Mucosa of stomach (tissue), 1 donor: Measurements from ENCODE around the gene NDEL1.
A peak's percentile ranks its signal among the peaks of the same experiment; 100 is the strongest.

Source experiments
- H3K27me3 ChIP-seq: one replicate; pipeline ENCODE4 v1.7.0; 2013; ENCODE audit warnings: mild to moderate bottlenecking, low read length; ENCODE audit not compliant: control insufficient read depth, insufficient read depth
- H3K36me3 ChIP-seq: one replicate; pipeline ENCODE4 v1.7.0; 2013; ENCODE audit warnings: low read length; ENCODE audit not compliant: control insufficient read depth, insufficient read depth
- H3K4me1 ChIP-seq: one replicate; pipeline ENCODE4 v1.7.0; 2013; ENCODE audit warnings: mild to moderate bottlenecking, low read length; ENCODE audit not compliant: control insufficient read depth, insufficient read depth
- H3K4me3 ChIP-seq: one replicate; pipeline ENCODE4 v1.7.0; 2013; ENCODE audit warnings: low read length
- H3K9ac ChIP-seq: one replicate; pipeline ENCODE4 v1.7.0; 2013; ENCODE audit warnings: mild to moderate bottlenecking, low read length, moderate library complexity
- H3K9me3 ChIP-seq: one replicate; pipeline ENCODE4 v1.7.0; 2013; ENCODE audit warnings: mild to moderate bottlenecking, low read length, moderate library complexity; ENCODE audit not compliant: control insufficient read depth
- donor health status: Pancreatic carcinoma.

The NDEL1 gene

DNA sequence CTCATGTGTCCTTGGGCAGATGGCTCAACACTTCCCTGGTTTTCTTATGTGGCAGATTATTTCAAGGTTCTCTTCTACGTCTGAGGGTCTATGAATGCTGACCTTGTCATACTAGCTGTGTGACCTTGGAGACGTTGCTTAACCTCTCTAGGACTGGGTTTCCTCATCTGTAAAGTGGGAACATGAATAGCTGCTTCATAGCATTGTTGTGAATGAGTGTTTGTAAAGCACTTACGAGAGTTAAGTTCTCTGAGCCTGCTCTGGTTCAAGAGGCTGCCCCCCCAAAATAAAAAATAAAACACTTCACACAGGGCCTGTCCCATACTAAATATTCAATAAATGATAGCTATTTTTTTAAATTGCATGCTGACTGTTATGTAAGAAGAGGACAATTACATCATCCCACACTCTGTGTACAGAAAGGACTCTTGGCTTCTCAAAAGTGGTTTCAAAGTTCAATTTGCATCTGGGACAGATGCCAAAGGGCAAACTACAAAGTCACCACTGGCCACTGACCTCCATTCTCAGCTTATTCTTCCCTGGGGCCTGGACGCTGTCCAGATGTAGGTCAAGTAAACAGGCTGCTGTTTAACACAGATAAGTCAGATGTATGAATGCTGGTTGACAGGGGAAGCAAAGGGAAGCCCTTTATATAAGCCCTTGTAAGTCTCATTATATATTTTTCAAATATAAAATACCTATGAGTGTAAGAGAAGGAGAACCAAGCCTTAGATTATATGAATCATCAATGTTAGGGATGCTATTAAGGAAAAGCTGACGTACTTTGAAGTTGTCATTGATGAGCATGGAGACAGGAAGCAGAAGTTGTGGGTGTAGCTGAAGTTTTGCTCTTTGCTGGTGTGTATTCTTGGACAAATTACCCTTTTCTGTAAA, 15.4 kb upstream of the NDEL1 start:
- H3K9ac ChIP-seq, result peak overlapping the region; percentile 26
- no peak overlapping the region for H3K4me3 ChIP-seq

GRCh38 chr17:8421571-8421970, 14.1 kb upstream of the NDEL1 start:
- peaks cover 4% of the 10 kb centered on the region for H3K27me3 ChIP-seq
- peaks cover 14% of the 10 kb centered on the region for H3K4me1 ChIP-seq
- no peak overlapping the region for H3K4me3 ChIP-seq

More for the DNA sequence above, 15.4 kb upstream of the NDEL1 start:
- Histone ChIP-seq H3K9me3 (no peaks in the 10 kb centered on the region), H3K27me3 (peaks cover 4% of the 10 kb centered on the region), H3K4me1 (peaks cover 14% of the 10 kb centered on the region), H3K36me3 (no peaks in the 10 kb centered on the region)

GRCh38 chr17:8426094-8426720, 9.5 kb upstream of the NDEL1 start:
- Histone ChIP-seq H3K27me3 (no peaks in the 10 kb centered on the region), H3K36me3 (no peaks in the 10 kb centered on the region), H3K4me1 (no peaks in the 10 kb centered on the region), H3K4me3 (no peak overlapping the region), H3K9ac (no peak overlapping the region), H3K9me3 (no peaks in the 10 kb centered on the region)

More at GRCh38 chr17:8421571-8421970, 14.1 kb upstream of the NDEL1 start:
- Histone ChIP-seq H3K36me3 (no peaks in the 10 kb centered on the region), H3K9ac (no peak overlapping the region), H3K9me3 (no peaks in the 10 kb centered on the region)

DNA sequence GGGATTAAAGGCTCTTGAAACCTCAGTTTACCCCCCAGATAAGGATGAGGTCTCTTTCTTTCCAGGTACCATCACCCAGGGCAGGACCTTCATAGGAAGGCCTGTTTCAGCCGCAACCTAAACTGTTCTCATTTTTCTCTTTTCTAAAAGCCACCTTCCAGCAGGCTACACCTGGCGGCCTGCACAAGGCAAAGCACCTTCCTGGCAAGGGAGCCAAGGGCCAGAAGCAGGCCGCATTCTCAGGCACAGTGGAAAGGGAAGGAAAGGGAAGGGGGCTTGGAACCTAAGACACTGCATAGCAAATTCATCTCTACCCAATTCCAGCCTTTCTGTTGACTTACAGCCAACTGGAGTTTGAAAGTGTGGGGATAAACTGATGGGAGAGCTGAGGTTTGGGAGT, 8.9 kb upstream of the NDEL1 start:
- no peaks in the 10 kb centered on the region for H3K36me3 ChIP-seq
- no peaks in the 10 kb centered on the region for H3K9me3 ChIP-seq
- H3K9ac ChIP-seq, result no peak overlapping the region
- no peaks in the 10 kb centered on the region for H3K27me3 ChIP-seq
- no peaks in the 10 kb centered on the region for H3K4me1 ChIP-seq
- no peak overlapping the region for H3K4me3 ChIP-seq

DNA sequence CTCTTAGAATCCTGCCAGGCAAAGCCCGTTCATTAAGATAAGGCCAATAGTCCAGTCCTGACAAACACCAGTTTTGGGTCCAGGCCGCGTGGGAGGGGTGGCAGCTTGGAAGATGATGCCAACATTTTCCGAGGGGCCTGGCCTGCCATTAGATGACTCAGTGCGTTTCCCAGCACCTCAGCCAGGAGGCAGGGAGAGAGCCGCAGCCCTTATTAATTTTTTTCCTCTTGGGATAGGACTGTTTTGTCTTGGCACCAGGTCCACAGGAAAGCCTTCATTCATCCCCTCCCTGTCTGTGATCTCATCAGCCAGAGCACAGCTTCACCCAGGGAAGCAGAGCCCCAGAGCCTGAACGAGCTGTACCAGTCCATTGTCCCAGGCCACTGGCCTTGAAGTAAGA, 4.7 kb upstream of the NDEL1 start:
- Histone ChIP-seq H3K36me3 (no peaks in the 10 kb centered on the region), H3K9me3 (no peaks in the 10 kb centered on the region), H3K4me3 (no peak overlapping the region), H3K27me3 (no peaks in the 10 kb centered on the region), H3K4me1 (no peaks in the 10 kb centered on the region), H3K9ac (no peak overlapping the region)

DNA sequence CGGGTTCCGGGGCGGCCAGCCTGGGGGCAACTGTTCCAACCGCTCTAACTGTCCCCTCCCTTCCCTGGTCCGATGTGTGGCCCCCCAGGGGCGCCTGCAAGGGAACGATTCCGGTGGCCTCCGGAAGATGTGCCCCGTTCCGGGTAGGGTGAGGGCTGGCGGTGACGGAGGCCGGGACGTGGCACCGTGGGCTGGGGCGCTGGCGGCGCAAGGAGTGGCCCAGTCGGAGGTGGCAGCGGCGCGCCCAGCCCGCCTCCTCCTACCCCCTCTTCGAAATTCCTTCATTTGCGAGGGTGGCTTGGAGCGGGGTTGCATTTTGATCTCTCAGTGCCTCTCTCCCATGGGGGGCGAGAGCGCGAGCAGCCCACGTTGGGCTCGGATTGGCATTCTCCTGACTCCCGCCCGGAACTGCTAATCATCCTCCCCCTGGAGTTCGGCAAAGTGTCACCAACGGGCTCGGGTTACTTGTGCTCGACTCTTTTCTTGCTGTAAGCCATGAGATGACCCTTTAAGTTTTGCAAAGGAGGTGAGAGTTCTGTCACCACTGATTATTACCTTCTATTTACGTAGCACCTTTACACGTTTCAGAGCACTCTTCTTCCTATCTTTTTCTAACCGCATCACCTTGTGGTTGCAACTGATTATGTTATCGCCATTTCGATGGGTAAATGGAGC, 622 bp downstream of the NDEL1 start:
- H3K9me3 ChIP-seq, result no peaks in the 10 kb centered on the region
- H3K4me1 ChIP-seq, result no peaks in the 10 kb centered on the region
- H3K9ac ChIP-seq, result peak overlapping the region; percentile 99
- H3K4me3 ChIP-seq, result peak overlapping the region; percentile 86
- no peaks in the 10 kb centered on the region for H3K36me3 ChIP-seq
- no peaks in the 10 kb centered on the region for H3K27me3 ChIP-seq

- Histone ChIP-seq H3K9ac (peak overlapping the region; percentile 99), H3K4me3 (peak overlapping the region; percentile 86), H3K9me3 (no peaks in the 10 kb centered on the region), H3K36me3 (no peaks in the 10 kb centered on the region), H3K4me1 (no peaks in the 10 kb centered on the region), H3K27me3 (no peaks in the 10 kb centered on the region)
Measured at GRCh38 chr17:8436844-8437171, 1.1 kb downstream of the NDEL1 start.

DNA sequence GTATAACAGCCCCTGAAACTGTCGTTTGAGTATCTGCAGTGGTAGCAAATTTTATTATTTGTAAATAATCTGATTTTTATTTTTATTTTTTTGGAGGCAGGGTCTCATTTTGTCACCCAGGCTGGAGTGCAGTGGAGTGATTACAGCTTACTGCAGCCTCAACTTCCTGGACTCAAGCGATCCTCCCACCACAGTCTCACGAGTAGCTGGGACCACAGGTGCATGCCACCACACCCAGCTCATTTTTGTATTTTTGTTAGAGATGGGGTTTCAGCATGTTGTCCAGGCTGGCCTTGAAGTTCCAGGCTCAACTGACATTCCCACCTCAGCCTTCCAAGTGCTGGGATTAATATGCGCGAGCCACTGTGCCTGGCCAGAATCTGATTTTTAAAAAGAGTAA, 2.8 kb downstream of the NDEL1 start:
- Histone ChIP-seq H3K4me3 (no peak overlapping the region), H3K4me1 (no peaks in the 10 kb centered on the region), H3K9ac (no peak overlapping the region), H3K36me3 (no peaks in the 10 kb centered on the region), H3K9me3 (no peaks in the 10 kb centered on the region), H3K27me3 (no peaks in the 10 kb centered on the region)

DNA sequence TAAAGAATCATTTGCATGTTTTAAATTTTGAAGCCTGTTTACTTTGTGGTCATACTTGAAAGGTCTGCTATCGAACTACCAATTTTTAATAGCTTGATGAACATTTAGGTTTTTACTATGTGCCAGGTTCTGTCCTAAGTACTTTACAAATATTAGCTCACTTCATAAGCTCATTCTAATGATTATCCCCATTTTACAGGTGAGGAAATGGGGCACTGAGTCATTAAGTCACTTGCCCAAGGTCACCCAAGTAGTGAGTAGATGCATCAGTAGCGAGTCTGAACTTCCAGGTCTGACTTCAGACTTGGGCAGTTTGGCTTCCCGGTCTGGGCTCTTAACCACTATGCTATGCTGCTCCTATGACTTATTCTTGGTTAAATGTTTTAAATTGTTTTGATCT, 4.0 kb downstream of the NDEL1 start:
- no peaks in the 10 kb centered on the region for H3K36me3 ChIP-seq
- H3K9me3 ChIP-seq, result no peaks in the 10 kb centered on the region
- H3K27me3 ChIP-seq, result no peaks in the 10 kb centered on the region
- H3K9ac ChIP-seq, result no peak overlapping the region
- H3K4me1 ChIP-seq, result no peaks in the 10 kb centered on the region
- no peak overlapping the region for H3K4me3 ChIP-seq

DNA sequence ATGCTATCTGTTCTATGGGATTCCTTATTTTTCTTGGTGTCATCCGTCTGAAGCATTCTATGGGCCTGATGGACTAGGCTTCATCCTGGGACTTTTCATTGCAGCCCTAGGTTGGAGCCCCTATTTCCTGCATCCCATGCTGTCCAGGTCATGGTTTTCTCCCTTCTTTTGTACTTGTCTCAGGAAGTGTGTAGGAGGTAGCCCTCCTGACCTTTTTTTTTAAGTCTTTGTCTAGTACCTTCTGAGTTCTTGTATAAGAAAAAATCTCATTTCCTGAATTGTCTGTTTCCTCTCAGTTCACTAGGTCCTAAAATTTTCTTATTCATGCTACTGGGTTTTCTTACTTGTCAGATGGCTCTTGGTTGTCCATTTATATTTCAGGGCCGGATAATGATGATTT, 6.0 kb downstream of the NDEL1 start:
- H3K36me3 ChIP-seq, result no peaks in the 10 kb centered on the region
- H3K4me1 ChIP-seq, result no peaks in the 10 kb centered on the region
- H3K9me3 ChIP-seq, result no peaks in the 10 kb centered on the region
- no peaks in the 10 kb centered on the region for H3K27me3 ChIP-seq
- no peak overlapping the region for H3K9ac ChIP-seq
- H3K4me3 ChIP-seq, result no peak overlapping the region

GRCh38 chr17:8442310-8442709, 6.6 kb downstream of the NDEL1 start:
- Histone ChIP-seq H3K4me3 (no peak overlapping the region), H3K4me1 (no peaks in the 10 kb centered on the region), H3K9me3 (no peaks in the 10 kb centered on the region), H3K36me3 (no peaks in the 10 kb centered on the region), H3K27me3 (no peaks in the 10 kb centered on the region), H3K9ac (no peak overlapping the region)

DNA sequence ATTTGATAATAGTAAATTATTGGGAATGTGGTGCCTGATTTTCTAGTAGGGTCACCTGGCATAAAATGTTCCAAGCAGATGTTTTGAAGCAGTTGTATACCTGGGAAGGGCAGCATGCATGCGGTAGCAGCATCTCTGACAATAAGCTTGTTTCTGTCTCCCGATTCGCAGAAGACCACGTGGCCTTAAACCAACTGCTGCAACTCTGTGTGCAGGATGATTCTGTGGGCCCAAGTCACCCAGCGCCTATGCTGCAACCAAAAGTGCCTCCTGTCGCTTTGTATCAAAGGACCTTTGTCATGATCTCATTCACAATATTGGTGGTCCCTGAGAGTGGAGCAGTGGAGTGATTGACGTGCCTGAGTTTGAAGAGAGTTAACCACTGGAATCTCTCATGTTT, 8.1 kb downstream of the NDEL1 start:
- no peaks in the 10 kb centered on the region for H3K27me3 ChIP-seq
- no peaks in the 10 kb centered on the region for H3K9me3 ChIP-seq
- H3K4me1 ChIP-seq, result no peaks in the 10 kb centered on the region
- H3K9ac ChIP-seq, result no peak overlapping the region
- no peaks in the 10 kb centered on the region for H3K36me3 ChIP-seq
- H3K4me3 ChIP-seq, result no peak overlapping the region
